NT2/D1 (cell line): ENCODE measurements around the gene LCMT1.

Experiments
- SUZ12 ChIP-seq: IDR thresholded peaks from 2 replicates; pipeline ENCODE4 v1.6.1; 2011; ENCODE audit not compliant: insufficient read length, insufficient read depth; ENCODE audit errors: extremely low read depth
- ZNF274 ChIP-seq: IDR thresholded peaks from 2 replicates; pipeline ENCODE4 v1.6.1; 2011; ENCODE audit warnings: mild to moderate bottlenecking, low read depth, low read length

DNA sequence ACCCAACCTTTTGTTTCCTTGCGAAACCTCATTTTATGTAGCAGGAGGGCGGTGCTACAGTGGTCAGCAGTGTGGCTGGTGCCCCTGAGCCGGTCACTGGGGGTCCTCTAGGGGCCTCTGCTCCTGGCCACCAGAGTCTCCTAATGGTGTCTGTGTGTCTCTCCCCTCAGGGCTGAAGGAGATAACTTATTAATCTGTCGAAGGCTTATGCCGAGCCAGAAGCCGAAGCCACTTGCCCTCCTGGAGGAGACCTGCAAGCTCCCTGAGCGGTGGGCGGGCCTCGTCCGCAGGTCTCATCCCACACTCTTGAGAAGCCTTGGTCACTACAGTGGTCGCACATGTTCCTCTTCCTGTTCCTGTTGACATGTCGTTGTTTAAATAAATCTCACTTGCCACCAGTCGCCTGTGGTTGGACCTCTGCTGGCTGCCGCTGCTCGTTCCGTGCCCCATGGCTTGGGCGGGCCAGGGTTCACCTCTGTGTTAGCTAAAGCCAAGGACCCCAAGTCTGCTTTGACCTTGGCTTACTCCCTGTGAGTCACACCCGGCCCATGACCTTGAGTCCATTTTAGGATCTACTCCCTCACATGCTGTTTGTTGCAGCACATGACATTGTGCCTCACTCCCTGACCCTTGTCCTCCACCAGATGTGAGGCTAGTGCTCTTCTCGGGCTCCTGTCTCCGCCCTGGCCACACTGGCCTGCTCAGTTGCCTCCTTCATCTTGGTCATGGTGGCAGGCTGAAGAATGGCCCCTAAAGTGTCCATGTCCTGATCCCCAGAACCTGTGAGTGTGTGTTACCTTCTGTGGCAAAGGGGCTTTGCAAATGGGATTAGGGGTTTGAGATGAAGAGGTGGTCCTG lies 66.5 kb downstream of the LCMT1 start:
- TF ChIP-seq ZNF274 (no peak), SUZ12 (no peak)
